Measurements from ENCODE around the gene CTIF. TPM values are rescaled to one million over a fixed set of nuclear protein-coding genes. Genes with fewer than 3 reads are reported as not detected.

CTIF gene
- total and polyA plus RNA-seq, 2 experiments from 2014 or later: 8.6 to 14.4 TPM

GRCh38 chr18:48905513-48905912 is 366.7 kb downstream of the CTIF start:
- Mint-ChIP-seq H3K4me1 (no peaks in the 10 kb centered on the region; the same call in 2 of the 3 replicates), H3K36me3 (ENCODE audit: low read depth) (peaks cover 6% of the 10 kb centered on the region; the same call in 1 of the 3 replicates), H3K27ac (no peak overlapping the region), H3K4me3 (no peak overlapping the region), H3K9me3 (peaks cover 15% of the 10 kb centered on the region; the same call in 2 of the 3 replicates), H3K27me3 (ENCODE audit: insufficient read depth, low read depth, poor library complexity) (peaks cover 2% of the 10 kb centered on the region)
- no peak overlapping the region for H2AFZ ChIP-seq
- no peaks in the 10 kb centered on the region for H3F3A ChIP-seq (replicated peaks; ENCODE audit: low read depth)
- H3K79me2 ChIP-seq (replicated peaks; ENCODE audit: insufficient read depth): no peaks in the 10 kb centered on the region
- no peak for ATAC-seq
- H3K4me3 ChIP-seq: no peak overlapping the region
- TF ChIP-seq, protein P1, sequence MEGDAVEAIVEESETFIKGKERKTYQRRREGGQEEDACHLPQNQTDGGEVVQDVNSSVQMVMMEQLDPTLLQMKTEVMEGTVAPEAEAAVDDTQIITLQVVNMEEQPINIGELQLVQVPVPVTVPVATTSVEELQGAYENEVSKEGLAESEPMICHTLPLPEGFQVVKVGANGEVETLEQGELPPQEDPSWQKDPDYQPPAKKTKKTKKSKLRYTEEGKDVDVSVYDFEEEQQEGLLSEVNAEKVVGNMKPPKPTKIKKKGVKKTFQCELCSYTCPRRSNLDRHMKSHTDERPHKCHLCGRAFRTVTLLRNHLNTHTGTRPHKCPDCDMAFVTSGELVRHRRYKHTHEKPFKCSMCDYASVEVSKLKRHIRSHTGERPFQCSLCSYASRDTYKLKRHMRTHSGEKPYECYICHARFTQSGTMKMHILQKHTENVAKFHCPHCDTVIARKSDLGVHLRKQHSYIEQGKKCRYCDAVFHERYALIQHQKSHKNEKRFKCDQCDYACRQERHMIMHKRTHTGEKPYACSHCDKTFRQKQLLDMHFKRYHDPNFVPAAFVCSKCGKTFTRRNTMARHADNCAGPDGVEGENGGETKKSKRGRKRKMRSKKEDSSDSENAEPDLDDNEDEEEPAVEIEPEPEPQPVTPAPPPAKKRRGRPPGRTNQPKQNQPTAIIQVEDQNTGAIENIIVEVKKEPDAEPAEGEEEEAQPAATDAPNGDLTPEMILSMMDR (conservative IDR thresholded peaks at IDR 0.05; ENCODE audit: low read depth in 2 of 2): no peak
- TF ChIP-seq JUNB (IDR thresholded peaks at IDR 0.05; ENCODE audit: unreplicated experiment): no peak
- no peak for TF ChIP-seq ZNF462 (CRISPR knock-in tag; IDR thresholded peaks at IDR 0.05)
- TF ChIP-seq EZH2phosphoT487 (IDR thresholded peaks at IDR 0.05; ENCODE audit: unreplicated experiment): no peak
- no peak for TF ChIP-seq REST (IDR thresholded peaks at IDR 0.05; ENCODE audit: unreplicated experiment)
- no peak for TF ChIP-seq ETS1 (IDR thresholded peaks at IDR 0.05)
- H4K20me1 ChIP-seq (replicated peaks; ENCODE audit: insufficient read depth): no peaks in the 10 kb centered on the region
- H3K36me3 ChIP-seq (ENCODE audit: insufficient read depth): no peaks in the 10 kb centered on the region
- no peaks in the 10 kb centered on the region for H3K9me2 ChIP-seq (ENCODE audit: insufficient read depth)
- H3K27ac ChIP-seq (ENCODE audit: low read depth): no peak overlapping the region
- H3K4me1 ChIP-seq (ENCODE audit: insufficient read depth): no peaks in the 10 kb centered on the region
- no peak overlapping the region for H3K4me2 ChIP-seq
- no peak for DNase-seq (ENCODE audit: low spot score)
- no peaks in the 10 kb centered on the region for H3K27me3 ChIP-seq (ENCODE audit: insufficient read depth)
